ENCODE results near the gene PRDM16.

DNA sequence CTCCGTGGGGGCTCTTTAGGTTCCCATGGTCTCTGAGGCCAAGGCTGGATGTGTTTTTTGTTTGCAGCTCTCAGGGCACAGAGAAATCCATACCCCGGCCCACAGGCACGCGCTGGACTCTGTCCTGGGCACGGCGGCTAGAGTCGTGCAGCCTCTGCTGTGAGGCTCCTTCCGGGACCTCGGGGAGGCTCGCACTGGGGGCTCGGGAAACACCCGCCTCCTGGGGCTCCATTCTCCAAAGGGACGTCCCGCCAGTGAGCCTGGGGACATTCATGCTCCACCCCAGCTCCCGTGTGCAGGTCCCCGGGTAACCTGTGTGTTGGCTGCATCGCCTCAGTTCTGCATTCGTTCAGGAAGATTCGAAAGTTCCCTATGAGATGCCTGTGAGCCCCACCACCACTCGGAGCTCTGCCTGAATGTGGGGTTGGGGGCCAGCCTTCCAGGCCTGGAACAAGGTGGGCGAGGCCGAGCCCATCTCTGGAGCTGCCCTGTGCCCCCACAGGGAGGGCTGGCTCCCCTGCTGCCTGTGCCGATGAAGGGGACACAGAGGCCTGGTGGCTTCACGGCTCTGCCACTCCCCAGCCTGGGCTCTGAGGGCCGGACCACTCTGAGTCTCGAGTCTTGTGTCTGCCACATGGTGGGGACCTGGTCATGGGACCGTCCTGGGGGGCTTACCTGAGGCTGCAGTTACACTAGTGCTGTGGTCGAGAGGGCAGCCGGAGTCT, 203.5 kb downstream of the PRDM16 start:
- no peak for TF ChIP-seq CTCF (conservative IDR thresholded peaks at IDR 0.05; ENCODE audit: low read length)
- TF ChIP-seq EZH2phosphoT487 (IDR thresholded peaks at IDR 0.05; ENCODE audit: borderline replicate concordance, low read depth, low read length): no peak
